ENCODE measurements around the gene ZFP1. TPM values are rescaled to one million over a fixed set of nuclear protein-coding genes. Genes with fewer than 3 reads are reported as not detected.

Gene ZFP1
- 2.2 and 2.8 TPM in 2 replicates for total RNA-seq (2014; rRNA removed; shearing (Covaris generic))

GRCh38 chr16:75148311-75149195, at the start of gene ZFP1:
Gene ZFP1 (plus strand): TSS chr16:75148524. CDS start chr16:75152952, 4,428 bp downstream.
- peak; percentile 96 for DNase-seq (ENCODE audit: low spot score)

- no peak for DNase-seq (ENCODE audit: low spot score)
Measured at GRCh38 chr16:75099075-75099667, 49.2 kb upstream of the ZFP1 start.

GRCh38 chr16:75099738-75100602, 48.4 kb upstream of the ZFP1 start:
- DNase-seq (ENCODE audit: low spot score), result no peak

- DNase-seq (ENCODE audit: low spot score), result no peak
Measured at GRCh38 chr16:75100603-75100990, 47.7 kb upstream of the ZFP1 start.

- DNase-seq (ENCODE audit: low spot score), result no peak
Measured at GRCh38 chr16:75101635-75102034, 46.7 kb upstream of the ZFP1 start.

- DNase-seq (ENCODE audit: low spot score), result no peak
Measured at GRCh38 chr16:75102595-75102994, 45.7 kb upstream of the ZFP1 start.

GRCh38 chr16:75103994-75104393, 44.3 kb upstream of the ZFP1 start:
- no peak for DNase-seq (ENCODE audit: low spot score)

- DNase-seq (ENCODE audit: low spot score), result no peak
Measured at GRCh38 chr16:75104836-75105235, 43.5 kb upstream of the ZFP1 start.

GRCh38 chr16:75105306-75106061, 42.8 kb upstream of the ZFP1 start:
- DNase-seq (ENCODE audit: low spot score), result no peak

GRCh38 chr16:75106351-75107274, 41.7 kb upstream of the ZFP1 start:
- DNase-seq (ENCODE audit: low spot score), result no peak

GRCh38 chr16:75107505-75107904, 40.8 kb upstream of the ZFP1 start:
- DNase-seq (ENCODE audit: low spot score), result no peak

- DNase-seq (ENCODE audit: low spot score), result peak; percentile 89
Measured at GRCh38 chr16:75108792-75109731, 39.3 kb upstream of the ZFP1 start.

- DNase-seq (ENCODE audit: low spot score), result peak; percentile 45
Measured at GRCh38 chr16:75109732-75110243, 38.5 kb upstream of the ZFP1 start.

GRCh38 chr16:75110637-75111513, 37.4 kb upstream of the ZFP1 start:
- DNase-seq (ENCODE audit: low spot score), result peak; percentile 98

- DNase-seq (ENCODE audit: low spot score), result no peak
Measured at GRCh38 chr16:75111514-75111940, 36.8 kb upstream of the ZFP1 start.

- no peak for DNase-seq (ENCODE audit: low spot score)
Measured at GRCh38 chr16:75111961-75112733, 36.2 kb upstream of the ZFP1 start.

Data from HT-29 (cell line).